HT-29 (cell line): Measurements from ENCODE around the gene RAPGEF3. TPM values are rescaled to one million over a fixed set of nuclear protein-coding genes. Genes with fewer than 3 reads are reported as not detected.

Experiments
- DNase-seq: peaks from one replicate; pipeline ENCODE4 v3.0.0-alpha.2; 2015; ENCODE audit warnings: low spot score
- total RNA-seq: library from RNA; depleted of rRNA; stranded (reverse); fragments of >200 nt; shearing (Covaris generic); gene quantifications from 2 replicates; pipeline ENCODE4 v1.2.3, GENCODE V29; 2014

Gene RAPGEF3
- total RNA-seq, 1 experiment from 2014 or later, result 38.2 TPM

- DNase-seq, result no peak
These were observed 33.4 kb downstream of the RAPGEF3 start, which contains the start of gene ENDOU for GRCh38 chr12:47725091-47725772. Gene ENDOU, minus strand, starts transcription at chr12:47725490. Its CDS starts 77 bp downstream, at chr12:47725413.

DNA sequence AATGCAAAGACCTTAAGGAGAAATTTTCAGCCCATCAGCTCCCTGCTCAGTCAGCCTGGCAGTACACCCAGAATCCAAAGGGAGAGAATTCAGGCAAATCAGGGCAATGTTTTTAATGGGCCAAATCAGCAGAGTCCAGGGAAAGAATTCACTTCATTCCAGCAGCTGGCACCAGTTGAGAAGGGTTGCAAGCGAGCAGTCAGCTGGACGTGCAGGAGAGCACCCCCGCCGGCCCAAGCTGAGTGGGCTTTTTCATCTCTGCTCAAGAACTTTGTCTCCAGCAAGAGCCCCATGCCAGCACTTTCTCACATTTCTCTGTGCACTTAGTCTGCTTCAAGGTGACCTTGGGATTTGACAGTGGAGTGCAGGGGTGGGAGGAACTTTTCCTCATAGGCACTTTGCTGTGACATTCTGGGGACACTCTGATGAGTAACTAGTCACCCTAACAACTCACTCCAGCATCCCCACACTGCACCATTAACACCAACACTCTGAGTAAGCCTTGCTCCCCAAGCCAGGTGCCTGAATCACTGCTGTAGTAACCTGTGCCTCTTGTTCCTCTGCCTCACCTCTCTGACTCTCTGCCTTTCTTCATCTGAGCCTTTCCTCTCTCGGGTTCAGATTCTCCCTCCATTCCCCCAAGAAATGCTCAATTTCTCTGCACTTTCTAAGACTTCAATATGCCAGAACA lies 35.6 kb downstream of the RAPGEF3 start:
- no peak for DNase-seq

- no peak for DNase-seq
These were observed 36.4 kb downstream of the RAPGEF3 start for GRCh38 chr12:47722136-47722834.

- no peak for DNase-seq
These were observed 37.2 kb downstream of the RAPGEF3 start for GRCh38 chr12:47721431-47721973.

GRCh38 chr12:47718531-47718930 lies 40.1 kb downstream of the RAPGEF3 start:
- DNase-seq, result no peak

DNA sequence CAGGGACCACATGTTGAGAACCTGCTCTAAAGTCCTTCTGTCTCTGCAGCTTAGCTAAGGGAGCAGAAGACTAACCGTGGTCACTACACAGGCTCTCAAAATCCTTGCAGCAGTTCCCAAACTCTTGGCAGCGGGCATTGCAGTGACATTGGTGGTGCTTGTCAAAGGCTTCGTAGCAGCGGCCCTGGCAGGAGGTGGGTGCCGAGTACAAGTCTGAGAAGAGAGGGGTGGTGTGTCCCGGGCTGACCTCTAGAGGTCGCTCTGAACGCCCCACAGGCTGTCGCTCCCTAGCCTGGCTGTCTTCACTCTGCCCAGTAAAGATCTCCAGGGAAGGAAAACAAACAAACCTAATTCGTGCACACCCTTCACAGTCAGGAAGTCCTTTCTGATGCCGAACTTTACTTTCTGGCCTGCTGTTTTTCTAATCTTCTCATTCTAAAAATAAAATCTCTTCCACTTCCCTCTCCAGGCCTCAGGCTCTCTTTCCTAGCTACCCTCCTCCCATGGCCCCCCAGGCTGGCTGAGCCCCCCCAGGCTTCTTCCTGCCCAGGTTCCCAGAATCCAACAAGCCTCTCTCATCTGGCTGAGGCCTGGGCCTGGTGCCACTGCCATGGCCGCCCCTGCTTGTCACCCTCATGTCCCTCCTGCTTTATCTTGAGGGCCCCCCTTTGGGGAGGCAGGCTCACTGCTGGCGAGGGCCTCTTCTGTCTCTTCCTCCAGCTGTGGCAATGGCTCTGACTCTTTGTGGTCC lies 41.1 kb downstream of the RAPGEF3 start:
- peak; percentile 93 for DNase-seq

DNA sequence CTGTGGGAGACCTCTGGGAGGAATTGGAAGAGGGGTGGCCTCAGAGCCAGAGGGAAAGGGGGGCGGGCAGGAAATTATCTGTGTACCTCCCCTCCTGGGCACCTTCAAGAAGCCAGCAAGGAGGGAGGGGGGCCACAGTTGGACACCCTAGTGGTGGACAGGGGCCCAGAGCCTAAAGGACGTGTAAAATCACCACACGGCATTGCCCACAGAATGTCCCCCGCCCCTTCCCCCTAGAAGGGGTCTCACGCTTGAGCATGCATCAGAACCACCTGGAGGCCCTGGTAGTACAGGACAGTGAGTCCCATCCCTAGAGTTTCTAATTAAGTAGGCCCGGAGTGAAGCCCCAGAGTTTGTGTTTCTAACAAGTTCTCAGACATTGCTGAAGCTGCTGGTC lies 41.6 kb downstream of the RAPGEF3 start:
- DNase-seq, result no peak

DNA sequence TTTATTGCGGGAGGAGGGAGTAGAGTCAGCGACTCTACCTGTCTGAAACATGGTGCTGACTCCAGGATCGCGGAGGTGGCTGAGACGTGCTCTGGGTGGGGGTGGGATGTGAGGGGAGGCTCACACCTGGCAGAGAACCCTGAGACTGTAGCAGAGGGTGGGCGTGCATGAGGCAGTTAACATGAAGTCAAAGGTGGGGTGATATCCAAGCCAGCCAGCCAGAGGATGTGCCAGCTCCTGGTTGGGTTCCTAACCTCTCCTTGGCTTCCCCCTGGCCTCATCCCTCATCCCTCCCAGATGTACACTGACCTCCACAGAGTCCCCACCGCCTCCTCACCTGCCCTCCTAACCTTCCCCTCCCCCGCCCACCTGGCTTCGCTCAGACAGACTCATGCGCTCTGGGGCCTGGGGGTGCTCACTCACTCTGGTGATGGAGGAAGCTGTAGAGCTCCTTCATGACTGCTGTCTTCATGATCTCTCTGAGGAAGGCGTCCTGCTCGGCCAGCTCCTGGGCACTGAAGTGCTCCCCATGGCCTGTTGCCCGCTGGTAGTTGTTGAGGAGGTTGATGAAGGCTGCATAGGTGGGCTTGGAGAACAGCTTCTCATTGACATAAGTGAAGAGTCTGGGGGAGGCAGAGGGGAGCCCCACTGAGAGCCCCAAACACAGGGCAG lies 42.7 kb downstream of the RAPGEF3 start:
- no peak for DNase-seq

GRCh38 chr12:47715393-47715876 lies 43.2 kb downstream of the RAPGEF3 start:
- DNase-seq, result peak; percentile 96

DNA sequence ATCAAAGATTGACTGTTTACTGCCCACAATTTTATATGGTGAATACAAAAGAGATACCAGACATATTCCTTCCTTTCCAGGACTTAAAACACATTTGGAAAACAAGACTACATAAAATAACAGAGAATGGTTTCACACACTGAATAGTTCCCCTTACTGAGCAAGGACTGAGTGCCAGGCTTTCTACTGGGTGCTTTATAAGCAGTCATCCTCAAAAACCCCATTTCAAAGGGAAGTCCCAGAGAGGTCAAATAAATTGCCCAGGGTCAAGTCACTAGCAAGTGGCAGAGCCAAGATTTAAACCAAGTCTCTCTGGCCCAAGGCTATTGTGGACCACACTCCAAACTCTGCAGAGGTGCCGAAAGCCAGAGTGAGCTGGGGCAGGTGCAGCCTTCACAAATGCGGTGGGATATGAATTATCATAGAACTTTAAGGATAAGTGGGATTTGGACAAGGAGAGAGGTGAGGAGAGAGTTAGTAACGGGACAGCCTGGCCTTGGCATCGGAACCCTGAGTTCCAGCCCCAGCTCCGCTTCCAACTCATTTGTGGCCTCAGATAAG lies 43.8 kb downstream of the RAPGEF3 start:
- DNase-seq, result no peak

DNA sequence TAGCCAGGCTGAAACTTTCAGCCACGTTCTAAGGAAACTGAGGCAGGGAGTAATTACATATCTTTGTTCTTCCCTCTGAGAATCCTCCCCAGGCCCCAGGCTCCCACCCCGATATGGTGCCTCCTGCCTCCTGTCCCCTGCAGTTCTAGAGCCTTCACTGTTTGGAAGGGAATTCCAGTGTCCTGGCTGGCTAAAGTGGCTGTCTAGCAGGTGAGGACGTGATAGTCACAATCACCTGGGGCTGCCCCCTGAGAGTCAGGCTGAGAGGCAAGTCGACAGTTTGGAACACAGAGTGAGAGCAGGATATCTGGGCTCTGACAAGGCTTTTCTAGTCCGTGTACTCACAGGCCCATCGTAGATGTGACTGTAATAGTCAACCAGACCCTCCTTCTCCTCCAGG lies 46.5 kb downstream of the RAPGEF3 start:
- DNase-seq, result no peak

- no peak for DNase-seq
These were observed 47.2 kb downstream of the RAPGEF3 start for GRCh38 chr12:47711448-47711847.

- DNase-seq, result no peak
These were observed 48.4 kb downstream of the RAPGEF3 start for GRCh38 chr12:47710278-47710677.

GRCh38 chr12:47709671-47710070 lies 49.0 kb downstream of the RAPGEF3 start:
- DNase-seq, result no peak

GRCh38 chr12:47709237-47709636 lies 49.4 kb downstream of the RAPGEF3 start:
- no peak for DNase-seq

- DNase-seq, result no peak
These were observed 50.7 kb downstream of the RAPGEF3 start for GRCh38 chr12:47707905-47708543.

GRCh38 chr12:47707355-47707754 lies 51.3 kb downstream of the RAPGEF3 start:
- no peak for DNase-seq

- DNase-seq, result peak; percentile 92
These were observed 52.9 kb downstream of the RAPGEF3 start, which contains the start of gene RPAP3 for GRCh38 chr12:47705566-47706425. Gene RPAP3, minus strand, starts transcription at chr12:47706030. Its CDS starts 3,190 bp downstream, at chr12:47702840.

DNA sequence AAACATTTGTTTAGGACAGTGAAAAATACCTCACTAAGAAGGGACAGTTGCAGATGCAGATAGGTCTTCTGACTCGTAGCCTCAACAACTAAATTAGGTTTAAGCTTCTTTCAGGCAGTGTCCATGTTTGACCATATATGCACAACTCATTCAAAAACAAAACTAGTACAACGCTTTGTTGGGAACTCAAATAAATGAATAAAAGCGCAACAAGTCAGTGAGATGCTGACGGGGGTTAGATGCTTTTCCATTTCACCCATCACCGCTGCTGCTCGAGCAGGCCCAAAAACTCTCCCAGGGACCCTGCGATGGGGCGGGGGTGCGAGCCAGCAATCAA lies 53.5 kb downstream of the RAPGEF3 start:
- peak; percentile 28 for DNase-seq
